HEK293T (cell line): ENCODE results near the gene DOK6.

Experiments used
- BHLHE40 ChIP-seq: fragments of 450-650 bp; IDR thresholded peaks from 2 replicates; pipeline ENCODE4 v1.6.1; 2016; ENCODE audit warnings: mild to moderate bottlenecking, moderate library complexity, borderline replicate concordance
- FOXA1 ChIP-seq: fragments of 450-650 bp; IDR thresholded peaks from 2 replicates; pipeline ENCODE4 v1.6.1; 2016; ENCODE audit warnings: mild to moderate bottlenecking
- FOXM1 ChIP-seq: fragments of 450-650 bp; IDR thresholded peaks from 2 replicates; pipeline ENCODE4 v1.6.1; 2017; ENCODE audit warnings: mild to moderate bottlenecking, borderline replicate concordance
- HDGF ChIP-seq: fragments of 450-650 bp; IDR thresholded peaks from 2 replicates; pipeline ENCODE4 v1.6.1; 2017; ENCODE audit warnings: antibody characterized with exemption, borderline replicate concordance
- SUZ12 ChIP-seq: fragments of 450-650 bp; IDR thresholded peaks from 2 replicates; pipeline ENCODE4 v1.6.1; 2016; ENCODE audit warnings: mild to moderate bottlenecking
- ZNF384 ChIP-seq: fragments of 450-650 bp; IDR thresholded peaks from 2 replicates; pipeline ENCODE4 v1.6.1; 2016

DNA sequence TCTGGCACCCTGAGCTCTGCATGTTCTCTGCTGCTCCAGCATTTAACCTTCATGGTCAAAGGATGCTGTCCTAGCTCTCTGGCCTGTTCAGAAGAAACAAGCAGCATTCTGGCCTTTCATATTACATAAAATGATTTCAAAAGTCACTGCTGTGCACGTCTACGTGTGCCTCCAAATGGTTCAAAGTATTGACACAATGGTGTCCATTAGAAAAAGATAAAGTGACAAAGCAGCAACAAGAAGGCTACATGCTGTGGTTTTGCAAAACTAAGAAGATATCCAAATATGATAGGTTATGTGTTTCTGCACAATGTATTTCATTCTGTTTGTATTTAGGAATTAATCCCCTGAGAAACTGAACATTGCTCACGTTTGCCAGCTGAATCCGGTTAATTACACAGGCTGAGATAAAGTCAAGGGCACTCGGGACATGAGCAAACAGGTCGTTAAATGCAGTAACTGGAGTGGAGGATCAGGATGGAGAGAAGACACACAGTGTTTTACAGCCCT lies 258.5 kb downstream of the DOK6 start:
- TF ChIP-seq ZNF384 (no peak), SUZ12 (no peak), BHLHE40 (no peak), FOXM1 (no peak), FOXA1 (no peak), HDGF (no peak)
